Thoracic aorta (tissue), 2 donors: Measurements from ENCODE around the gene FBXL19. TPM values are rescaled to one million over a fixed set of nuclear protein-coding genes. Genes with fewer than 3 reads are reported as not detected.

Experiments used
- ATAC-seq: fragments of 150-250 bp; one replicate; pipeline ENCODE4 v1.8.0; 2017; ENCODE audit warnings: low read depth; ENCODE audit not compliant: insufficient number of reproducible peaks, low FRiP score
- DNase-seq: peaks from one replicate; pipeline ENCODE4 v3.0.0-alpha.2; 2020; ENCODE audit warnings: low spot score
- H3K27ac ChIP-seq, 2 donors: fragments of 200-600 bp; sonication (generic); 1 replicate in 1 of 2; 2 replicates in 1 of 2; pipeline ENCODE4 v1.5.1; 2016; ENCODE audit warnings: mild to moderate bottlenecking in 2 of 2, moderate library complexity in 2 of 2
- H3K27me3 ChIP-seq: fragments of 200-600 bp; sonication (generic); replicated peaks from 2 replicates; pipeline ENCODE4 v1.6.0; 2016; ENCODE audit warnings: mild to moderate bottlenecking; ENCODE audit not compliant: insufficient read depth
- H3K36me3 ChIP-seq: fragments of 200-600 bp; sonication (generic); one replicate; pipeline ENCODE4 v1.5.1; 2016
- H3K4me1 ChIP-seq, 2 donors: fragments of 200-600 bp; sonication (generic); 1 replicate in 1 of 2; 2 replicates in 1 of 2; pipeline versions ENCODE4 v1.5.1 to v1.6.0; 2016; ENCODE audit warnings: low read depth in 2 of 2, mild to moderate bottlenecking in 1 of 2; ENCODE audit not compliant: control insufficient read depth in 1 of 2
- H3K4me3 ChIP-seq: fragments of 200-600 bp; sonication (generic); 2 replicates; pipeline ENCODE4 v1.5.1; 2016; ENCODE audit warnings: mild to moderate bottlenecking
- H3K9me3 ChIP-seq: fragments of 200-600 bp; sonication (generic); 2 replicates; pipeline ENCODE4 v1.5.1; 2016
- CTCF ChIP-seq: fragments of 200-600 bp; sonication (generic); IDR thresholded peaks from one replicate; pipeline ENCODE4 v1.5.1; 2019; ENCODE audit warnings: antibody characterized with exemption
- total RNA-seq, 2 donors: library from RNA; depleted of rRNA; stranded (reverse); fragments of >200 nt; gene quantifications; one replicate each; pipeline versions ENCODE4 v1.1.0 to v1.2.3, GENCODE V29; 2016

Gene FBXL19
- total RNA-seq: 10 to 100 TPM; 14.5 to 18.7 TPM

DNA sequence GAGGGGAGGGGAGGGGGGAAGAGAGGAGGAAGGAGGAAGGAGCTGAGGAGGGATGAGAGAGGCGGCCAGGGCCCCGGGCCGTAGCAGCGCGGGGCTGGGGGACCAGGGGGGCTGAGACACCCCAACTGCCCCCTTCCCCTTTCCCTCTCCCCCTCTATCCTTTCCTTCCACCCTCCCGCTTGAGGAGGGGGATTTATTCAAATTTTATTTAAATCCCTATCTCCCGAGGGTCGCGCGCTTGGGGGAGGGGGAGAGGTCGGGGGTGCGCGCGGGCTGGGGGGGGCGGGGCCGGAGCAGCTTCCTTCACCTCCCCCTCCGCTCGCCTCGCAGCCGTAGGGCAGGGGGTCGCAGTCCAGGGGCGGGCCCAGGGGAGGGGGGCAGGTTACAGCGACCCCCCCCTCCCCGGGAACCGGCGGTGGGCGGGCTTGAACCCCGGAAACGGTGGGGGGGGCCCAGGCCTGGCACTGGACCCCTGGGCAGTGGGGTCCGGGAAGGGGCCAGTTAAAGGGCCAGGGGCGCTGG lies at the start of gene FBXL19:
Gene FBXL19, plus strand, starts transcription at position 19 of the 522 bp plus-strand sequence. CDS start 2,183 bp downstream, outside the sequence.
- ATAC-seq (no peak), DNase-seq (no peak)
- Histone ChIP-seq H3K27ac (peak within 1 kb of the TSS; percentile 84 to 96), H3K36me3 (no peaks in the 10 kb centered on the region), H3K4me3 (peak within 1 kb of the TSS; percentile 70), H3K9me3 (no peaks in the 10 kb centered on the region), H3K4me1 (peaks cover 5 to 30% of the 10 kb centered on the region in 2 donors), H3K27me3 (no peaks in the 10 kb centered on the region)
- TF ChIP-seq CTCF: no peak

DNA sequence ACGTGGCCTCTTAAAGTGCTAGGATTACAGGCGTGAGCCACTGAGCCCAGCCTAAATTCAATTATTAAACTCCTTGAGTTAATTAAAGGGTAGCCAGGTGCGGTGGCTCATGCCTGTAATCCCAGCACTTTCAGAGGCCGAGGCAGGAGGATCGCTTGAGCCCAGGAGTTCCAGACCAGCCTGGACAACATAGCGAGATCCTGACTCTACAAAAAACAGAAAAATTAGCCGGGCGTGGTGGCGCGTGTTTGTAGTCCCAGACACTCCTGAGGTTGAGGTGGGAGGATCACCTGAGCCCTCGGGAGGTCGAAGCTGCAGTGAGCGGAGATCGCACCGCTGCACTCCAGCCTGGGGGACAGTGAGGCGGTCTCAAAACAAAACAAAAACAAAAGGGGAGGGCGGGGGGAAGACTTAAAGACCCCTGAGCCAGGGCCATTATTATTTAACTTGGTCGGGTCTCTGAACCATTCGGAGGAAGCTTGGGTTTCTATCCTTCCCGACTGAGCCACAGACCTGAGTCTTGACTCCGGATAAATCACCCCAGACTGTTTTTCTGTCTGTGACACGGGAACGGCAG lies 49.0 kb upstream of the FBXL19 start:
- peak overlapping the region; percentile 84 to 93 for H3K27ac ChIP-seq
- DNase-seq (no peak), ATAC-seq (no peak)
- H3K27me3 ChIP-seq: no peaks in the 10 kb centered on the region
- peaks cover 17 to 22% of the 10 kb centered on the region in 2 donors for H3K4me1 ChIP-seq
- peak overlapping the region; percentile 98 for H3K4me3 ChIP-seq
- no peak for TF ChIP-seq CTCF
- H3K36me3 ChIP-seq: no peaks in the 10 kb centered on the region
- no peaks in the 10 kb centered on the region for H3K9me3 ChIP-seq

- Histone ChIP-seq H3K27ac (peak overlapping the region; percentile 84 to 93), H3K27me3 (no peaks in the 10 kb centered on the region), H3K4me3 (peak overlapping the region; percentile 98), H3K36me3 (peaks cover 4% of the 10 kb centered on the region), H3K9me3 (no peaks in the 10 kb centered on the region), H3K4me1 (peaks cover 17 to 22% of the 10 kb centered on the region in 2 donors)
- ATAC-seq (peak; percentile 83), DNase-seq (no peak)
- TF ChIP-seq CTCF: no peak
Measured at GRCh38 chr16:30874821-30875717, 48.3 kb upstream of the FBXL19 start.

DNA sequence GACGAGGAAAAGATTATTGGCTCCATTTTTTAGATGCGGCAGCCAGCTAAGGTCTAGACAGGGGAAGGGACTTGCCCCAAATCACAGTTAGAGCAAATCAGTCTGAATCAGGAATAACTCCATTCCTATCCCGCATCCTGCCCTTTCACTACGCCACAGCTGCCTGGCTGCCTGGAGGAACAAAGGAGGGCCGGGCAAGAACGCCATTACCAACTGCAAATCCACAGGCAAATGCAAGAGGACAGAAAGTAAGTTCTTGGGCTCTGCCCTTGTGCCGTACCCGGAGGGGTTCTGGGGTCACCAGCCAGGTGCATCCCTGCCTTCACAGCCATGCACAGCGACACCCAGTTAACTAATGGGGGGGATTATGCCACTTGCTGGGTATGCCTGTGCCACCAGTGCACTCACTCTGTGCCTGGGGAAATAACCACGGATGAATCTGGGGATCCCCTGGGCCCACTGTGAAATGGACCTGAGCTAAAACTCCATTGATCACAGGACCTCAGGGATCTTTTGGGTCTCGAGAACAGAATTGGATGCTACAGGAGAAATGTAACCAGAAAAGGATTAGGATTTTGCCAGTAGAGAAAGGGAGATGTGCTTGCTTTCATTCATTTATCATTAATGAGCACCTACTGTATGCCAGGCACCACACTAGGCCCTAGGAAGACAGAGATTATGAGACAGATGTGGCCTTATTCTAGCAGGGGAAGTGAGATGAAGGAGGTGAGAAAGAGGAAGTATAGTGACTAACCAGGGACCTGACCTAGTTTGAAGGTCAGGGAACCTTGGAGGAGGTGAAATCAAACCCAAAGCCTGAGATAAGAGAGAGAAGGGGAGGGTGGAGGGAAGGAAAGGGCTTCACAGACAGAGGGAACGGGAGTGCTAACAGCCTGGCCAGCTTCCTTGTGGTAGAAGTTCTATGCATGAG lies 47.2 kb upstream of the FBXL19 start:
- H3K4me1 ChIP-seq: peaks cover 17 to 22% of the 10 kb centered on the region in 2 donors
- peak overlapping the region; percentile 98 for H3K4me3 ChIP-seq
- H3K36me3 ChIP-seq: peaks cover 5% of the 10 kb centered on the region
- ATAC-seq: no peak
- H3K27me3 ChIP-seq: no peaks in the 10 kb centered on the region
- H3K9me3 ChIP-seq: no peaks in the 10 kb centered on the region
- TF ChIP-seq CTCF: no peak
- DNase-seq: no peak
- H3K27ac ChIP-seq: peak overlapping the region; percentile 84 to 93
